GM18517 (cell line): Measurements from ENCODE around the gene PTAFR.

Experiments
- ATAC-seq: cut with Tn5 transposase; IDR thresholded peaks from one replicate; pipeline ENCODE4 v1.9.1; 2021; ENCODE audit warnings: mild to moderate bottlenecking, moderate library complexity; ENCODE audit not compliant: unreplicated experiment

Gene PTAFR

DNA sequence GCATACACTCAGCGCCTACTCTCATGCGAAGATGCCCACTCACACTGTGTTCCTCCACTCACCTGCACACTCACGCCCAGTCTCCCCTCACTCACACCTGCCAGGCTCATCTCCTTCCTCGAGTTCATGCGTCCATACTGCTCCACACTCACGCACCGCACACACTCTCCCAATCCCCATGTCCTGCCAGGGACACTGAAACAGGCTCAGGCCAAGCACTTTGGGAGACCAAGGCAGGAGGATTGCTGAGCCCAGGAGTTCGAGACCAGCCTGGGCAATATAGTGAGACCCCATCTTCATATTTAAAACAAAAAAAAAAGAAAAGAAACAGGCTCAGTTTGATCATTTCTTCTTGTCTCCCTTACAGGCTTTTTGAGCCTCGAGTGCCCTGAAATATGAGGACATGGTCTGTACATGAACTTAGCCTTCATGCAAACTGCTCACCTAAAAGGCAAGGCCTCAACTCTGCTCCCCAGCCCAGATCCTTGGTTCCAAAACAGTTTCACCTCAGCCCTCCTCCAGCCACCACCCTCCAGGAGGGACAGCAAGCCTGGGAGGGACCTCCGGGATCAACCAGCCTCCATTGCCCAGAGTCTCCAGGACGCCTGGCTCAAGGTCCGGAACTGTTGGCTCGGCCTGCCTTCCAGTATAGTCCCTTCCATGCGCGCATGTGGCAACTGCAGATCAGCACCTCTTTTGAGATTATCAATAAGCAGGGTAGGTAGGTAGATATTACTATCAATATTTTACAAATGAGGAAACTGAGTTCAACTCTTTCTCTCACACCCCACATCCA, 2.4 kb upstream of the PTAFR start:
- ATAC-seq, result no peak

DNA sequence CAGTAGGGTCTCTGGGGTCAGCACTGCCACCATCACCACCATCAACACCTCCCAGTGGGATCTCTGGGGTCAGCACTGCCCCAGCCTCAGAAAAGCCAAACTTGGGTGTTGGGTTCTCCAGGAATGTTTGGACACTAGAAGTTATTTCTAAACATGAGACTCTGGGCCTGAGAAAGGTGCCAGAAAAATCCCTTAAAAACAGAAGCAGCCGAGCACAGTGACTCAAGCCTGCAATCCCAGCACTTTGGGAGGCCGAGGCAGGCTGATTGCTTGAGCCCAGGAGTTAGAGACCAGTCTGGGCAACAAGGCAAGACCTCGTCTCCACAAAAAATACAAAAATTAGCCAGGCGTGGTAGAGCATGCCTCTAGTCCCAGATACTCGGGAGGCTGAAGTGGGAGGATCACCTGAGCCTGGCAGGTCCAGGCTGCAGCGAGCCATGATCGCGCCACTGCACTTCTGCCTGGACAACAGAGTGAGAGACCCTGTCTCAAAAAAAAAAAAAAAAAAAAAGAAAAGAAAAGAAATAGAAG, 470 bp downstream of the PTAFR start:
- ATAC-seq, result no peak

DNA sequence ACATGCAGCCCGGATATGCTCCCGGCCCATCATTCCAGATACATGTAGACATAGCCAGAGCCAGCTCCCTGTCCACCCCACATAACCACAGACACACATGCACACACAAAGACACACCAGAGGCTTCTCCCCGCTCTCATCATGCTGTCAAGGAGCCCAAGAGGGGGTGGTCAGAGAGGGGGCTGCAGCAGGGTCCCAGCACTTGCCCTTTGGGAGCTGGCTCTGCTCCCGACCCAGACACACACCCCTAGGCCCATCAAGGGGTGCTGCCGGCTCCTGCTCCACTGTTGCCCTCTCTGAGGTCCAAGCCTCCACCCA, 2.6 kb downstream of the PTAFR start:
- no peak for ATAC-seq

DNA sequence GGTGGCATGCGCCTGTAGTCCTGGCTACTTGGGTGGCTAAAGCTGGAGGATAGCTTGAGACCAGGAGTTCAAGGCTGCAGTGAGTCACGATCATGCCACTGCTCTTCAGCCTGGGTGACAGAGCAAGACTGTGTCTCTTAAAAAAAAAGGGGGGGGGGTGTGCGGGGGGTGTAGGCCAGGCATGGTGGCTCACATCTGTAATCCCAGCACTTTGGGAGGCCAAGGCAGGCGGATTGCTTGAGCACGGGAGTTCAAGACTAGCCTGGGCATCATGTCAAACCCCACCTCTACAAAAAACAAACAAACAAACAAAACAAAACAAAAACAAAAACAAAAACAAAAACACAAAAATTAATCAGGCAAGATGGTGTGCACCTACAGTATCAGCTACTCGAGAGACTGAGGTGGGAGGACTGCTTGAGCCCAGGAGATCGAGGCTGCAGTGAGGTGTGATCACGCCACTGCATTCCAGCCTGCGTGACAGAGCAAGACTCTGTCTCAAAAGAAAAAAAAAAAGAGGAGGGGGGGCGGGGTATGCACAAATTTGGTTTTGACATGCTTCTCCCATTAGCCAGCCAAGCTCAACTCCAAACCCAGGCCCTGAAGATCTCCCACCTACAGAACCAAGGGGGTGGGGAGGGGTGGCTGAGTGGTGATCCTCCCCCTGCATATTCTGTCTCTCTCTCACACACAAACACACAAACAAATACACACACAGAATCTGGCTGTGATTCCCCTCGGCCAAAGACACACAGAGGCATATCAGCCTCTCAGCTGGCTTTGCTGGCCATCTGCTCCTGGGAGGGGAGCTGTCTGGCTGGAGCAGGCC, 3.1 kb downstream of the PTAFR start:
- no peak for ATAC-seq

DNA sequence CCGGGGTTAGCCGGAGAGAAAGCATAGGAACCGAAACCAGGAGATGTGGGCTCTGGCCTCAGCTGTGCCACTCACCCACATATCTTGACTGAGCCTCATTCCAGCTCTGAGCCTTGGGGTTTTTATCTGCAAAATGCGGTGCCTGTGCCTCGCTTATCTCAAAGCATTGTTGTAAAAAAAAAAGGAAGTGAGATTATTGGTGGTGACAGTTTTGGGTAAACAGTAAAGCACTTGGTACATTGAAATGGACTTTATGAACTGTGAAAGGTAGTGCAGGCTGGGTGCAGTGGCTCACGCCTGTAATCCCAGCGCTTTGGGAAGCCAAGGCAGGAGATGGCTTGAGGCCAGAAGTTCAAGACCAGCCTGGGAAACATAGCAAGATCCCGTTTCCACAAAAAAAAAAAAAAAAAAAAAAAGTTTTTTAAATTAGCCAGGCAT, 3.8 kb downstream of the PTAFR start:
- ATAC-seq, result peak; percentile 59

DNA sequence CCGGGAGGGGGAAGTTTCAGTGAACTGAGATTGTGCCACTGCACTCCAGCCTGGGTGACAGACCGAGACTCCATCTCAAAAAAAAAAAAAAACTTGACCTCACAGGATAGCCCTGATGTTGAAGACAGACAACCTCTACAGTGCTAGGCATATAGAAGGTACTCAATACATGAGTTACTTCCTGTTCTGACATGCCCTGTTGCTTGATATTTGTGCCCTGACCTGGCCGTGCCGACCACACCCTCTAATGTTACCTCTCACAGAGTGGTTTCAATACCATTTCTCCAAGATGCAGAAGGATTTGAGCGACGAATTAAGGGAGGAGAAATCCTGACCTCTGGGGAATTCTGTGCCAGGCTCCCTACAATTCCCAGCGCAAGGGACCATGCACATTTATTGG, 5.2 kb downstream of the PTAFR start:
- no peak for ATAC-seq

DNA sequence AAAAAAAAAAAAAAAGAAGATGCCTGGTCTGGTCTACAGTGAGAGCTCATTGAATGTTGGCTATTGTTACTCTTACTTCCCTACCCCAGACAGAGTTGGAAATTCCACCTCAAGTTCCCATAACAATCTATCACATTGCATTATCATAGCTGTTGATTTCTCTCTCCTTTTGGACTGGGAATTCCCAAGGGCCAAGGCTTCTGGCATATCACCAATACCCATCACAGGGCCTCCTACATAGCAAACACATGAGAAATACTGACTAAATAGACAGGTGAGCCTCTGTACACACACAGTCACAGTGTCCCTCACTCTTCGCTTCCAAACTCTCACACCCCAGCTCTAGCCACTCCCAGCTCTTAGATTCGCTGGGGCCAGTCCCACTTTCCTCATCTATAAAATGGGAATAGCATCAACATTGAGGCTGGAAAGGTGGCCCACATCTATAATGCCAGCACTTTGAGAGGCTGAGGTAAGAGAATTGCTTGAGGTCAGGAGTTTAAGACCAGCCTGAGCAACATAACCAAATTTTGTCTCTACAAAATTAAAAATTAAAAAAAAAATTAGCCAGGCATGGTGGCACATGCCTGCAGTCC, 6.4 kb downstream of the PTAFR start:
- no peak for ATAC-seq

DNA sequence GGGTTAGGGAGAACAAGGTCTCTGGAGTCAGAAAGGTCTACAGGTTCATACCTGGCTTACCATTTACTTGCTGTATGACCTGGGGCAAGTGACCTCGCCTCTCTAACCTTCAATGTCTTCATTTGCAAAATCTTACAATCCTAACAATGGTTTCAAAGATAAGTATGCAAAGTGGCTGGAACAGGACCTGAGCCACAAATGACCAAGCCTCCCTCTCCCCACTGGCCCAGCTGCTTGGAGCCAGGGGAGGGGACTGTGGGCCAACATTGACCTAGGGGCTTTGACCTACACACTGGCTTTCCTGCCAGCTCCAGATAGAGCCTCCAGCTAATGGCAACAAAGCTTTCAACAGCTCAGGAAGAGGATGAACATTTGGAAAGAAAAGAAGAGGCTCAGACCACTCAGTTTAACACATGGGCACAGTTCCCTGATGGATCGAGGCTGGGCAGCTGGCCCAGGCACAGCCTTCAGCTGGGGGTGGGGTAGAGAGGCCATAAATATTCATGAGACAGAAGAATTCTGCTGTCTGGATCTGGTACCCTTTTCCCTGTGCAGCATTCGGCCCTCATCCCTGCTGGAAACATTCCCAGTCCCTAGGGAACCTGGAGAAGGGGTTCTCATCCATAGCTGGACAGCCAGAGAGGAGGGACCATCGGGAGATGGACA, 12.9 kb downstream of the PTAFR start:
- ATAC-seq, result no peak

DNA sequence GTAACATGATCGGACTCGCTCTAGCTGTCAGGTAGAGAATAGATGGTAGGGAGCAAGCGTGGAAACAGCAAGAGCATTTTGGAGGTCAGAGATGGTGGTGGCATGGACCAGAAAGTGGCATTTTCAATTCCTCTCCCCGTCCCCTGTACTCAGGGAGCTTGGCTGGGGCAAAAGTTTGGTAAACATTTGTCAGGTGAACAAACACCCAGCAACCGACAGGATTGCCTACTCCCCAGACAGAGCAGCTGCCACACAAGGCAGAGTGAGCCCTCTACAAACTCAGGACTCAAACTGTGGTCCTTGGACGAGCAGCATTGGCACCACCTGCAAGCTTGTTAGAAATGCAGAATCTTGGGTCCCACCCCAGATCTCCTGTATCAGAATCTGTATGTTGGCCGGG, 14.3 kb downstream of the PTAFR start:
- no peak for ATAC-seq

DNA sequence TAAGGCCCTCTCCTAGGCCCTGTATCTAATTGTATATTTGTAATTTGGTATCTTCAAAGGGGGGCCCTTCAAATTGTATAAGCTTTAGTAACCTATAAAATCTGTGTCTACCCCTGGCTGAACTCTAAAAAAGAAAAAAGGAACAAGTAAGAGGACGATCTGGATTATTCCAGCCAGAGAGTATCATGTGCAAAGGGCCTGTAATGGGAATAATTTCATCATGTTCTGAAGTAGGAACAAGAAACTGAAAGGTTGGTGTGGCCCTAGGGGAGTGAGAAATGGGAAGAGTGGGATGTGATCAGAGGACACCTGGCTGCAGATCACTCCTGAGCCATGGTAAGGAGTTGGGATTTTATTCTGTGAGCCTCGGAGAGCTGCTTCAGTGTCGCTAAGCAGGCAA, 14.7 kb downstream of the PTAFR start:
- no peak for ATAC-seq

DNA sequence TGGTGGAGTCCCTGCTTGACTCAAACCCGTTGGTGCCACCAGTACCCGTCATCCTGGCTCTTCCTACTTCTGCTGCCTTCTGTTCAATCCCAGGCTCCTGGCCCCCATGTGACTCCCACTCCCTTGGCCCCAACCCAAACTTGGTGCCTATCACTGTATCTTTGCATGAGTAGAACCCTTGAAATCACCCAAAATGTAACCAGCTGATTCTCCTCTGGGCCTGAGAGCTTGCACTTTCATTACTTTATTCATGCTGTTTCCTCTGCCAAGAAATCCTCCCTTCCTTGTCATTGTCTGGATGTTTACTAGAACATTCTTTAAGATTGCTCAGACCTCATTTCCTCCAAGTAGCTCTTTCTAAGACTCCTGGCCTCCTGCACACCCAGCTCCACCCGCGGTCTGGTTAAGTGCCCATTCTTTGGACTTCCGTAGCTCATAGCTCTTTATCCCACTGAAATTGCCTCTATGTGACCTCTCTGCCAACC, 15.7 kb downstream of the PTAFR start:
- ATAC-seq, result no peak

DNA sequence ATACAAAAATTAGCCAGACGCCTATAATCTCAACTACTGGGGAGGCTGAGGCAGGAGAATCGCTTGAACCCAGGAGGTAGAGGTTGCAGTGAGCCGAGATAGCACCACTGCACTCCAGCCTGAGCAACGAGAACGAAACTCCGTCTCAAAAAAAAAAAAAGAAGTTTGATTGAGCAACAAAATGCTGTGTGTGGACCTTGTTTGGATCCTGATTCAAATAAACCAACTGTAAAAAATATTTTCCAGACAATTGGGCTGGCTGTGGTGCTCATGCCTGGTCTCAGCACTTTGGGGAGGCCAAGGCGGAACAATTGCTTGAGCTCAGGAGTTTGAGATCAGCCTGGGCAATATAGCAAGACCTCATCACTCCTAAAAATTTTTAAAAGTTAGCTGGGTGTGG, 16.8 kb downstream of the PTAFR start:
- ATAC-seq, result no peak

DNA sequence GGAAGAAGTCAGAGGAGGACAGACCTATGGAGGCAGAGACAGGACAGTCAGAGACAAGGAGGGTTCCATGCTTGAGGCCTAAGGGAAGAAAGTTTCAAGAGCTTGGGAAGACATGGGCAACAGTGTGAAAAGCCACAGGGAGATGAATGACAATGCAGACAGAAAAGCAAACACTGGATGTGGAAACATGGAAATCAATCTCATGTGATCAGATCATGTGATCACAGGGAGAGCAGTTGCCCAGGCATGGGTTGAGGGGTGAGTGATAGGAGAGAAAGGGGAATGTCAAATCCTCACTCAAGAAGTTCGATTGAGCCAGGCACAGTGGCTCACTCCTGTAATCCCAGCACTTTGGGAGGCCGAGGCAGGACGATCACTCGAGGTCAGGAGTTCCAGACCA, 17.2 kb downstream of the PTAFR start:
- ATAC-seq, result no peak

DNA sequence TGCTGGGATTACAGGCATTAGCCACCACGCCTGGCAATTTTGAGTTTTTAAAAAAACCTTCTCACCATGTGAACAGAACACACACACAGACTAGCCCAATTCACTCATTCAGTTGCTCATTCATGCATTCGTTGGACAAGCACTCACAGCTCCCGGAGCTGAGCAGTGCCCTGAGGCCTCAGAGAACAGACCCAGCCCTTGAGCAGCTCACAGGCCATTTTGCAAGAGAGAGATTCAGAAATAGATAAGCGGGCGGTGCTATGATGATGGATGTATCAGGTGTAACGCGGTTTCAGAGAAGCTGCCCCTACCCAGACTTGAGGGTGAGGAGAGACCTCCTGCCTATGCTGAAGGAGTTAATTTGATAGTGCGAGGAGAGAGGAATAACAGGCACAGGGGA, 18.6 kb downstream of the PTAFR start:
- ATAC-seq, result no peak

DNA sequence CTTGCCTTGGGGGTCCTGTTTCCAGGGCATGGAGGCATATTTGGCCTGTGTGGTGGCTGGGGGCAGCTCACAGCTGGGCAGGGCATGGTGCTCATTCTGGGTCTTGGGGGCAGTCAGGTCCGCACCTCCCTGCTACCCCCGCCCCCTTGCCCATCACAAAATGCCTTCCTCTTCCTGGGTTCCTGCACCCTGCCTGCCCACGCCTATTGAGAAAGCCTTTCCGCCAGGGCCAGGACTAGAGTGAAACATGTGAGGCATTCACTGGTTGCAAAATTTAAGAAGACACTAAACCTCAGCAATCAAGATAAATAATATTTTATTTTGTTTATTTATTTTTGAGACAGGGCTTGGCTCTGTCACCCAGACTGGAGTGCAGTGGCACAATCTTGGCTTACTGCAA, 19.7 kb downstream of the PTAFR start:
- no peak for ATAC-seq

DNA sequence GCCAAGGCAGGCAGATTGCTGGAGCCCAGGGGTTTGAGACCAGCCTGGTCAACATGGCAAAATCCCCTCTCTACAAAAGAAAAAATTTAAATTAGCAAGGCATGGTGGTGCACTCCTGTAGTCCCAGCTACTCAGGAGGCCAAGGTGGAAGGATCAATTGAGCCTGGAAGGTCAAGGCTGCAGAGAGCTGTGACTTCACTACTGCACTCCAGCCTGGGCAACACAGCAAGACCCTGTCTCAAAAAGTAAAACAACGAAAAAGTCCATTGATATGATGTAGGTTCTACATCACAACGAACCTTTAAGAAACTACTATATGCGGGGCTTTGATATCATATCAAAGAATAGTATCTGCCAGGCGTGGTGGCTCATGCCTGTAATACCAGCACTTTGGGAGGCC, 20.9 kb downstream of the PTAFR start:
- no peak for ATAC-seq

DNA sequence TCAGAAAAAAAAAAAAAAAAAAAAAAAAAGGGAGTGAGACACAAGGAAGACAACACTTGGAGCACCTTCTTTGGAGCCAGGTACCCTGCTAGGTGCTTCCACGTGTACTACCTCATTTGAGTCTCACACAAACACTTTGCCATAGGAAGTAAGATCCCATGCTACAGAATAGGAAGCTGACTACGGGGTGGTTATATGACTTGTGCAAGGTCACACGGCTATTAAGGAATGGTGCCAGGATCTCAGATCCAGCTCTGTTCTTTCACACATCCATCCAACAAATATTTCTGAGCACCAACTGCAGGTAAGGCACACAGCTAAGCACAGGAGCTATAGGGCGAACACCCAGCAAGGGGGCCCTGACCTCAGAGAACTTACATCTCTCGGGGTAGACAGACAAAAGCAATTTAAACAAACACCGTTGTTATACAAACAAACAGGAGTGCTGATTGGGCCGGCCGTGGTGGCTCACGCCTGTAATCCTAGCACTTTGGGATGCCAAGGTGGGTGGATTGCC, 22.4 kb downstream of the PTAFR start:
- no peak for ATAC-seq

DNA sequence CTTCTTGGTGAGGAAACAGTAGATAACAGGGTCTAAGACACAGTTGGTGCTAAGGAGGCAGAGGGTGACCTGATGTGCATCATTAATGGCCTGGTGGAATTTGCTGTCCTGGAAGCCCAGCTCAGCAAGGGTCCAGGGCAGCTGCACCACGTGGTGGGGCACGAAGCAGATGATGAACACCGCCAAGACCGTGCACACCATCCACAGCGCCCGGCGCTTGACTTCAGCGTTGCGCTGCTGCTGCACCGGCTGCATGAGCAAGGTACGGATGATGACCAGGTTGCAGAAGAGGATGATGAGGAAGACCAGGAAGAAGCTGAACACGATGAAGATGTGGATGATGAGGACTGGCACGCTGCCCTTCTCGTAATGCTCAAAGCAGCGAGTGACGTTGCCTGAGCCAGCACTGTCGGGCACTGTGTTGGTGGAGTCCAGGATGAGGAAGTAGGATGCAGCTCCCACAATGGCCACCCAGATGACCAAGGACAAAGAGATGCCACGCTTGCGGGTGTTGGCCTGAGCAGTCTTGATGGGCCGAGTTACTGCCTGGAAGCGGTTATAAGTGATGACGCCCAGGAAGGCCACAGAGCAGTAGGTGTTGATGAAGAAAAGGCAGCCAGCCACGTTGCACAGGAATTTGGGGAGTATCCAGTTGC, 26.2 kb downstream of the PTAFR start:
- no peak for ATAC-seq

DNA sequence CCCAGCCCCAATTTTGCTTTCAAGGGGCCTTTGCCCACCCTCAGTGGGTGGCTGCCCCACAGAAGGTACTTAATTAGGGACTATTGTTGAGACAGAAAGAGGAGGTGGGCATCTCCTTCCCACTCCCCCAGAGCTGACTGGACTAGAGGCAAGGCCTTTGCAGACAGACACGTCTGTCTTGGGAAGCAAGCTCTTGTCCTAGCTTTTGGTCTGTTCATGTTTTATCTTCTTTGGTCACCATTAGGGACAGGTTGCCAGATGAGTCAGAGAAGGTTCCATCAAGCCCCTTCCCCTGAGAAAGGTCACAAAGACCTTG, 27.7 kb downstream of the PTAFR start:
- ATAC-seq, result no peak

DNA sequence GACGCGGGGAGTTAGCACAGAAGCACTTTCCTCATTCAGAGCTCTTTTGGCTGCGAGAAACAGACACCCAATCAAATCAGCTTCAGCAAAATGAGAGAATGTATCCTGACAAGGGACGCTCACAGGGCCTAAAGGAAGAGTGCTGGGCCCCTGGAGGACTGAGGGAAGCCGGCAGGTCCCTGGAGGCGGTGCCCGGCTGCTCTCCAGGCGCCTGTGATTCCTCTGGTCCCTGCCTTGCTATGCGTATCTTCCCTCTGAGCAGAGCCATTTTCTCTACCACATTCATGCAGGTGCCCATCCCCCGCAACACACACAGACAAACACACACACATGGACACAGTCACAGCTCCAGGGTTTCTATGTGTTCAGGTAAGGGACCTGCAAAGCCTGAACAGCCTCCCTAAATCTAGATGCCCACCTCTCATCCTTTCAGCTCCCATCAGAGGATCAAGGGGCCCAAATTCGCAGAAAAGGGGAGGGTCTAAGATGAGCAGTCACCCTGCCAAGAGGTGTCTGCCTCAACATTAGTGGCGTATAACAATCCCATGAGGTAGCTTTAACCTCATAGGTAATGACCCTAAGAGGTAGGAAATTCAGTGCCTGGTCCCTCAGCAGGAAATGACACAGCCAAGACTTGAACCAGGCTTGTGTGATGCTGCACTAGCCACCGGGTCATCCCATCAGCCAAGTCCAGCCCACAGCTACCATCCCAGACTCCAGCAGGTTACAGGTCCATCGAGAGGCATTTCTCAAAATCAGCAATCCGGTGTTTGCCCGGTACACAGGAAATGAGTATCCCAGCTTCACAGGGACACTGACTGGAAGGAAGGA, 29.0 kb downstream of the PTAFR start:
- ATAC-seq, result peak; percentile 8
